ENCODE results near the gene NOVA1.

DNA sequence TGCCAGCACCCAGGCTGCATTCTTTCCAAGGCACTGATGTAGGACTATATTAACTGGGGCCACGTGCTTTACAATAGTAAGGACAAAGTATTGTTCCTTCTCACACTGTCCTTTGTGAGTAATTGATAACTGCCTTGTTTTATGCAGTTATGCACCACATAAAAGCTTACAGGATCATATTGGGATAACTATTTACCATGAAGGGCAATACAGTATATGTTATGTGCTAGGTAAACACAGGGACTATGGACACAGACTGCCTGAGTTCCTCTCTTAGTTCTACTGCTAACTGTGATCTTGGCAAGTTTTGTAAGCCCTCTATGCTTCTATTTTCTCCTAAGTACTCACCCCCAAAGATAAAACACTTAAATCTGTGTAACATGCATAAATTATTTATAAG lies 183.7 kb downstream of the NOVA1 start:
- TF ChIP-seq POLR2A (IDR thresholded peaks at IDR 0.05) = no peak
- no peak for TF ChIP-seq CTCF (IDR thresholded peaks at IDR 0.05)
